H1 (cell line): ENCODE results near the gene RNF208. TPM values are rescaled to one million over a fixed set of nuclear protein-coding genes. Genes with fewer than 3 reads are reported as not detected.

Source experiments
- ATF3 ChIP-seq: IDR thresholded peaks from 2 replicates; pipeline ENCODE4 v1.6.1; 2011; ENCODE audit warnings: low read depth, mild to moderate bottlenecking, low read length; ENCODE audit not compliant: insufficient read depth
- CBX5 ChIP-seq: fragments of 300-800, 300-1000 bp; sonication (generic); IDR thresholded peaks from 2 replicates; pipeline ENCODE4 v1.7.1; 2016; ENCODE audit warnings: antibody characterized with exemption, low read length, low read depth
- CHD7 ChIP-seq: fragments of 300-600 bp; sonication (generic); IDR thresholded peaks from 2 replicates; pipeline ENCODE4 v1.7.1; 2012; ENCODE audit warnings: low read length, moderate library complexity, mild to moderate bottlenecking, inconsistent platforms; ENCODE audit not compliant: insufficient replicate concordance
- EP300 ChIP-seq, 2 experiments: IDR thresholded peaks; 1 replicate in 1 of 2; 2 replicates in 1 of 2; pipeline ENCODE4 v1.6.1; 2011 to 2012; ENCODE audit warnings: low read depth in 2 of 2, low read length in 2 of 2, mild to moderate bottlenecking in 2 of 2, borderline replicate concordance in 1 of 2, inconsistent platforms in 1 of 2, moderate library complexity in 1 of 2
- GABPA ChIP-seq: IDR thresholded peaks from 2 replicates; pipeline ENCODE4 v1.6.1; 2011; ENCODE audit warnings: mild to moderate bottlenecking, low read length, moderate library complexity, borderline replicate concordance; ENCODE audit not compliant: insufficient read depth
- HDAC6 ChIP-seq: IDR thresholded peaks from one replicate; pipeline ENCODE4 v1.7.1; 2012; ENCODE audit warnings: low read depth, mild to moderate bottlenecking, inconsistent platforms, low read length, moderate library complexity
- SIN3A ChIP-seq, 2 experiments: IDR thresholded peaks in 1 of 2; conservative IDR thresholded peaks in 1 of 2; 2 replicates each; pipeline ENCODE4 v1.6.1; 2011 to 2012; ENCODE audit warnings: low read length in 2 of 2, improper control_type of control experiment in 1 of 2, low read depth in 1 of 2, mild to moderate bottlenecking in 1 of 2
- ZNF274 ChIP-seq: IDR thresholded peaks from 2 replicates; pipeline ENCODE4 v1.7.0; 2012; ENCODE audit warnings: low read length, borderline replicate concordance; ENCODE audit errors: extremely low read depth
- polyA plus RNA-seq, 7 experiments: library from polyadenylated mRNA; depleted of rRNA in 3 of 7; stranded (reverse) in 5 of 7; unstranded in 2 of 7; fragments of >200 nt in 5 of 7; fragments of 200-250 nt in 2 of 7; gene quantifications; 1 replicate in 5 of 7; 2 replicates in 1 of 7; 4 replicates in 1 of 7; pipeline versions ENCODE4 v1.2.1 to v1.2.3, GENCODE V29; 2011 to 2013; ENCODE audit warnings: missing spikeins in 2 of 7, mixed read lengths in 2 of 7
- total RNA-seq: library from RNA; stranded (reverse); fragmentation: NEBNext Ultra II Directional; extraction: Animal tissue kit (Norgen Biotek cat#: 25700); gene quantifications from 2 replicates; pipeline ENCODE4 v1.2.1, GENCODE V29; 2021

RNF208 gene
- total and polyA plus RNA-seq, 2 of the 8 experiments (the other 6 are each of a cell fraction or from before 2014, with no cell fraction given), result 2.7 to 7.7 TPM

- TF ChIP-seq CHD7 (no peak), ATF3 (no peak), EP300 (IDR thresholded peaks at IDR 0.05; ENCODE audit: borderline replicate concordance in 1 of 2, low read depth in 2 of 2, low read length in 2 of 2) (no peak), GABPA (peak; percentile 34; the same call in 1 of the 2 replicates), SIN3A (conservative IDR thresholded peaks at IDR 0.05 in 1 of 2, IDR thresholded peaks at IDR 0.05 in 1 of 2; ENCODE audit: low read depth in 1 of 2, low read length in 2 of 2) (peak; percentile 39 to 72; a peak in 2 of 4 replicates), CBX5 (no peak), HDAC6 (no peak), ZNF274 (no peak)
These were observed 21.5 kb downstream of the RNF208 start, which contains the start of gene TPRN (continued) for GRCh38 chr9:137200311-137201204.
